GM23338 (cell line): Measurements from ENCODE around the gene BAG3.

Source experiments
- EZH2 ChIP-seq: fragments of 200-600 bp; sonication (generic); IDR thresholded peaks from one replicate; pipeline ENCODE4 v1.8.0; 2017; ENCODE audit warnings: antibody characterized with exemption, mild to moderate bottlenecking, low read depth; ENCODE audit not compliant: unreplicated experiment
- TF ChIP-seq, protein P1 (sequence below), 2 experiments: fragments of 200-600 bp in 1 of 2; sonication (generic) in 1 of 2; conservative IDR thresholded peaks; 2 replicates each; pipeline versions ENCODE4 v1.5.1 to v1.6.1; 2016 to 2017; ENCODE audit warnings: antibody characterized with exemption in 2 of 2, low read depth in 2 of 2, mild to moderate bottlenecking in 2 of 2, moderate library complexity in 1 of 2

DNA sequence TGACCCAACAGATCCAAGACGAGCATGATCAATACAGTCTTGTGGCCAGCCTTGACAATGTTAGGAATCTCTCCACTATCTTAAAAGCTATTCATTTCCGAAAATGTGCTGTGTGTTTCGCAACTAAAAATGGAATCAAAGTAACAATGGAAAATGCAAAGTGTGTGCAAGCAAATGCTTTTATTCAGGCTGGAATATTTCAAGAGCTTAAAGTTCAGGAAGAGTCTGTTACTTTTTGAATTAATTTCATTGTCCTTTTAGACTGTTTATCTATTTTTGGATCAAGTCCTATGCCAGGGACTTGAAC, 30.1 kb upstream of the BAG3 start:
- TF ChIP-seq, protein P1, sequence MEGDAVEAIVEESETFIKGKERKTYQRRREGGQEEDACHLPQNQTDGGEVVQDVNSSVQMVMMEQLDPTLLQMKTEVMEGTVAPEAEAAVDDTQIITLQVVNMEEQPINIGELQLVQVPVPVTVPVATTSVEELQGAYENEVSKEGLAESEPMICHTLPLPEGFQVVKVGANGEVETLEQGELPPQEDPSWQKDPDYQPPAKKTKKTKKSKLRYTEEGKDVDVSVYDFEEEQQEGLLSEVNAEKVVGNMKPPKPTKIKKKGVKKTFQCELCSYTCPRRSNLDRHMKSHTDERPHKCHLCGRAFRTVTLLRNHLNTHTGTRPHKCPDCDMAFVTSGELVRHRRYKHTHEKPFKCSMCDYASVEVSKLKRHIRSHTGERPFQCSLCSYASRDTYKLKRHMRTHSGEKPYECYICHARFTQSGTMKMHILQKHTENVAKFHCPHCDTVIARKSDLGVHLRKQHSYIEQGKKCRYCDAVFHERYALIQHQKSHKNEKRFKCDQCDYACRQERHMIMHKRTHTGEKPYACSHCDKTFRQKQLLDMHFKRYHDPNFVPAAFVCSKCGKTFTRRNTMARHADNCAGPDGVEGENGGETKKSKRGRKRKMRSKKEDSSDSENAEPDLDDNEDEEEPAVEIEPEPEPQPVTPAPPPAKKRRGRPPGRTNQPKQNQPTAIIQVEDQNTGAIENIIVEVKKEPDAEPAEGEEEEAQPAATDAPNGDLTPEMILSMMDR (conservative IDR thresholded peaks at IDR 0.05; ENCODE audit: low read depth in 2 of 2), result no peak
- no peak for TF ChIP-seq EZH2
